AG04449 (cell line): ENCODE data around the gene SYT1.

ENCODE experiments used
- CTCF ChIA-PET: fragments of 350-600 bp; formaldehyde crosslinking; extraction: SDS; loops from one replicate; lab custom pipeline; 2021; ENCODE audit warnings: antibody characterized with exemption; lab: Yijun Ruan, JAX
- POLR2A ChIA-PET: fragments of 400-600, 350-600 bp; formaldehyde crosslinking; extraction: SDS; loops from one replicate; lab custom pipeline; 2020; ENCODE audit warnings: antibody characterized with exemption, inconsistent platforms; lab: Yijun Ruan, JAX
- DNase-seq: peaks from one replicate; pipeline ENCODE4 v3.0.0-alpha.2; 2010; ENCODE audit warnings: low read depth, low spot score
- H3K4me3 ChIP-seq: 2 replicates; pipeline ENCODE4 v1.5.1; 2011; ENCODE audit warnings: low read depth, mild to moderate bottlenecking, control low read depth, low read length
- CTCF ChIP-seq: IDR thresholded peaks from one replicate; pipeline ENCODE4 v1.5.1; 2011; ENCODE audit warnings: mild to moderate bottlenecking, moderate library complexity, low read length, control low read depth, inconsistent platforms; ENCODE audit not compliant: insufficient read depth; ENCODE audit errors: missing control alignments

Gene SYT1

GRCh38 chr12:79442396-79442795 is 577.8 kb downstream of the SYT1 start:
- CTCF ChIA-PET: interaction anchor here (0.8 to 1.5 kb wide), 2 partner anchors 9 to 745 kb away, joined by 4 read pairs; no protein-coding TSS in a partner anchor
- no peak overlapping the region for H3K4me3 ChIP-seq
- TF ChIP-seq CTCF: no peak
- POLR2A ChIA-PET: no interaction called here
- no peak for DNase-seq

- H3K4me3 ChIP-seq: no peak overlapping the region
- POLR2A ChIA-PET: no interaction called here
- DNase-seq: no peak
- no peak for TF ChIP-seq CTCF
- CTCF ChIA-PET: interaction anchor here (0.9 kb wide), 1 partner anchor 10 kb away, joined by 3 read pairs; no protein-coding TSS in a partner anchor
Observed at GRCh38 chr12:79444089-79444488, 579.5 kb downstream of the SYT1 start.

GRCh38 chr12:79448816-79449215 is 584.2 kb downstream of the SYT1 start:
- ChIA-PET CTCF (no interaction called here), POLR2A (no interaction called here)
- no peak for DNase-seq
- no peak overlapping the region for H3K4me3 ChIP-seq
- TF ChIP-seq CTCF: no peak

GRCh38 chr12:79451365-79451764 is 586.8 kb downstream of the SYT1 start:
- ChIA-PET POLR2A (interaction anchor here (0.6 kb wide), 1 partner anchor 96 kb away, joined by 3 read pairs; no protein-coding TSS in a partner anchor), CTCF (interaction anchor here (0.9 to 1.2 kb wide), 2 partner anchors 8 to 28 kb away, joined by 4 read pairs; no protein-coding TSS in a partner anchor)
- H3K4me3 ChIP-seq: no peak overlapping the region
- no peak for TF ChIP-seq CTCF
- no peak for DNase-seq

GRCh38 chr12:79451978-79452377 is 587.4 kb downstream of the SYT1 start:
- ChIA-PET CTCF (interaction anchor here (1.2 kb wide), 1 partner anchor 29 kb away, joined by 4 read pairs; no protein-coding TSS in a partner anchor), POLR2A (interaction anchor here (0.6 kb wide), 1 partner anchor 95 kb away, joined by 3 read pairs; no protein-coding TSS in a partner anchor)
- DNase-seq: peak; percentile 49
- no peak overlapping the region for H3K4me3 ChIP-seq
- no peak for TF ChIP-seq CTCF

- CTCF ChIA-PET: no interaction called here
- DNase-seq: no peak
- H3K4me3 ChIP-seq: no peak overlapping the region
- POLR2A ChIA-PET: no interaction called here
- TF ChIP-seq CTCF: no peak
Observed at GRCh38 chr12:79452906-79453305, 588.3 kb downstream of the SYT1 start.
